GM20000 (cell line): ENCODE measurements around the gene WDR88.

ENCODE experiments used
- DNase-seq: peaks from one replicate; pipeline ENCODE4 v3.0.0; 2012; ENCODE audit warnings: low spot score
- TF ChIP-seq, protein P1 (sequence below): IDR thresholded peaks from 2 replicates; pipeline ENCODE4 v1.5.1; 2012; ENCODE audit warnings: mild to moderate bottlenecking, control low read depth; ENCODE audit errors: extremely low read depth, missing control alignments

The WDR88 gene

DNA sequence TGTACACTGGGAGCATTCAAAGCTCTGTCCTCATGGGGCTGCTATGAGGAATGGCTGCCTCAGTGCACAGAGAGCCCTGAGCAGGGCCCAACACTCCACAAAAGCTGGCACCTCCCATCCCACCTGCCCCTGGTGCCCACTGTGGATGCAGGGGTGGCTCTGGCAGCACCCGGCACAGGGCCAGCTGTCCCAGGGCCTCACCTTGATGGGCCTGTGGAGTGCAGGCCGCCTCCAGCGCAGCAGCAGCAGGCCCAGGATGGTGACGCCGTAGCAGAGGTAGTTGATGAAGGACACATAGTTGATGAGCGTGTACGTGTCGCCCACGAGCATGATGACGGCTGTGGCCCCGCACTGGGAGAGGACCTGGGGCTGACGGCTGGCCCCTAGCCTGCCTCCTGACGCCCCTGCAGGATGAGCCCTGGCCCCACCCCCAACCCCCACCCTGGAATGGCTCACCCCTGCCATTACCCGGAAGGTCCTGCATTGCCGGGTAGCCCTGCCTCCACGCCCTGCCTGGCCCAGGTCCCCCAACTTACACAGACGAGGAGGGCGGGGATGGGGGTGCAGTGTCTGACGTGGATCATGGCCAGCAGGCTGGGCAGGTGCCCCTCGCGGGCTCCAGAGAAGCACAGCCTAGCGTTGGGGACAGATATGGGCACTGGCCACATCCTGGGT lies 78.5 kb downstream of the WDR88 start:
- TF ChIP-seq, protein P1, sequence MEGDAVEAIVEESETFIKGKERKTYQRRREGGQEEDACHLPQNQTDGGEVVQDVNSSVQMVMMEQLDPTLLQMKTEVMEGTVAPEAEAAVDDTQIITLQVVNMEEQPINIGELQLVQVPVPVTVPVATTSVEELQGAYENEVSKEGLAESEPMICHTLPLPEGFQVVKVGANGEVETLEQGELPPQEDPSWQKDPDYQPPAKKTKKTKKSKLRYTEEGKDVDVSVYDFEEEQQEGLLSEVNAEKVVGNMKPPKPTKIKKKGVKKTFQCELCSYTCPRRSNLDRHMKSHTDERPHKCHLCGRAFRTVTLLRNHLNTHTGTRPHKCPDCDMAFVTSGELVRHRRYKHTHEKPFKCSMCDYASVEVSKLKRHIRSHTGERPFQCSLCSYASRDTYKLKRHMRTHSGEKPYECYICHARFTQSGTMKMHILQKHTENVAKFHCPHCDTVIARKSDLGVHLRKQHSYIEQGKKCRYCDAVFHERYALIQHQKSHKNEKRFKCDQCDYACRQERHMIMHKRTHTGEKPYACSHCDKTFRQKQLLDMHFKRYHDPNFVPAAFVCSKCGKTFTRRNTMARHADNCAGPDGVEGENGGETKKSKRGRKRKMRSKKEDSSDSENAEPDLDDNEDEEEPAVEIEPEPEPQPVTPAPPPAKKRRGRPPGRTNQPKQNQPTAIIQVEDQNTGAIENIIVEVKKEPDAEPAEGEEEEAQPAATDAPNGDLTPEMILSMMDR = no peak
- DNase-seq = no peak

DNA sequence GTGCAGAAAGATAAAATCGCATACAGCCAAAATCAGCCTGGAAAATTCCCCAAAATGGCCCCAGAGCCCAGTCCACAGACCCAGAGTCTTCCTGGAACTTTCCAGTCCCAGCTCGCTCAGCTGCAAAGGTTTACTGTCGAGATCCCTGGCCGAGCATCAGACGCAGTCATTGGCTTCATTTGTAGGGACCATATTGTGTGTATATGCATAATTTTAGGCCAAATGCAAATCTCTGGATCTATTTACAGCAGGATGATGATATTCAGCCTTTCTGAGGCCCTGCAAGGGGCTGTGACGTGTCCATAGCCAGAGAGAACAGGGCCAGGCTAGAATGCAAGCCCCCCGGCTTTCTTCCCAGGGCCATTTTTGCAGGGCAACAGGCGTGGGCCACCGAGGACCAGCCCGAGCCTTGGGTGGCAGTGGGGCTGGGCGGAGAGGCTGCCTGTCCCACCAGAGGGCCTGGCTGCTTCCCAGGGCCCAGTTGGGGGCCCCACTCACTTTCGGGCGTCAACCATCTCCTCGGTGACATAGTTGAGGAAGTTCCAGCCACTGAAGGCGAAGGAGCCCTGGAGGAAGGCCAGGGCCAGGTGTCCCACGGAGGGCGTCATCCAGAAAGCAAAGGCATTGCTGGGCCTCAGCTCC lies 80.0 kb downstream of the WDR88 start:
- TF ChIP-seq, protein P1 = no peak
- DNase-seq = no peak

DNA sequence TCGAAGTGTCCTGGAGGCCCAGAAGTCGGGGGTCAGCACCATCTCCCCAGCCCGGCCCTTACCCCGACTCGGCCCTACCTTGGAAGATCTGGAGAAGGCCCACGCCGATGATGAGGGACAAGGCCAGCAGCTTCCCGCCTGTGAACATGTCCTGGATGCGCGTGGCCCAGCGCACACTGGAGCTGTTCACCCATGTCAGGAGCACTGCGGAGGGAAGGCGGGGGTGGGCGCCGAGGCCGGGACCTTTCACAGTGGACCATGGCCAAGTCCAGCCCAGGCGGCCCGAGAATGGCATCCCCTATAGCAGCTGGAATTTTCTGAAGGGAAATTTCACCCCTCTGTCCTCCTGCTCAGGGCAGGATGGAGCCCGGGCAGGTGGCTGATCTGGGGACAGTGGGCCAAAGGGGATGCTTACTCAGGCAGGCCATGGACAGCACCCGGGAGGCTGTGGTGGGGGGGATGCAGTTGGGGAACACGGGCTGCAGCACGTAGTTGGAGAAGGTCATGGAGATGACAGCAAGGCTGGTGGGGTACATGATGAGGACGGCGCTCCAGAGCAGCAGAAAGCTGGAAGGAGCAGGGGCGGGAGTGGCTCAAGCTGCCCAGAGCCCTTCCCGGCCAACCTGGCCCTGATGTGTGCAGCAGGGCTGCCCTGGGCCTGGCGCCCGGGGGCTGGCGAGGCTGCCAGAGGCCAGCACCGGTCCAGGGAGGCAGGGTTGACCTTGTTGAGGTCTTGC lies 80.7 kb downstream of the WDR88 start:
- DNase-seq = no peak
- TF ChIP-seq, protein P1 = no peak

DNA sequence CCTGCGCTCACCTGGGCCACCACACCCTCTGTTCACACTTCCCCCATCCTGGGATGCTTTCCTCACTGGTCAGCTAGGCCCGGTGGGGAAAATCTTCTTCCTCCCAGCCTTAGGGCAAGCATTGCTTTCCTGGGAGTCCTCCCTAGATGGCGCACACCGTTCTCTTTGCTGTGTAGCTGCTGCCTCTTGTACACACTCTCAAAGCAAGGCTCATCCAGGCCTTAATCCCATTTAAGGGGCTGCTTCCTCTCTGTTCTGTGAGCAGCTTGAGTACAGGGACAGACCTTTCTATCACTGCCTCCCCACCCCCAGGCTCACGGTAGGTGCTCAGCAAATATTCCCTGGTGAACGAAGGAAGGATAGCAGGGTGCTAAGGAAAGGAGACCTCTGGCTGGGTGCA lies 82.7 kb downstream of the WDR88 start:
- TF ChIP-seq, protein P1 = no peak
- no peak for DNase-seq

DNA sequence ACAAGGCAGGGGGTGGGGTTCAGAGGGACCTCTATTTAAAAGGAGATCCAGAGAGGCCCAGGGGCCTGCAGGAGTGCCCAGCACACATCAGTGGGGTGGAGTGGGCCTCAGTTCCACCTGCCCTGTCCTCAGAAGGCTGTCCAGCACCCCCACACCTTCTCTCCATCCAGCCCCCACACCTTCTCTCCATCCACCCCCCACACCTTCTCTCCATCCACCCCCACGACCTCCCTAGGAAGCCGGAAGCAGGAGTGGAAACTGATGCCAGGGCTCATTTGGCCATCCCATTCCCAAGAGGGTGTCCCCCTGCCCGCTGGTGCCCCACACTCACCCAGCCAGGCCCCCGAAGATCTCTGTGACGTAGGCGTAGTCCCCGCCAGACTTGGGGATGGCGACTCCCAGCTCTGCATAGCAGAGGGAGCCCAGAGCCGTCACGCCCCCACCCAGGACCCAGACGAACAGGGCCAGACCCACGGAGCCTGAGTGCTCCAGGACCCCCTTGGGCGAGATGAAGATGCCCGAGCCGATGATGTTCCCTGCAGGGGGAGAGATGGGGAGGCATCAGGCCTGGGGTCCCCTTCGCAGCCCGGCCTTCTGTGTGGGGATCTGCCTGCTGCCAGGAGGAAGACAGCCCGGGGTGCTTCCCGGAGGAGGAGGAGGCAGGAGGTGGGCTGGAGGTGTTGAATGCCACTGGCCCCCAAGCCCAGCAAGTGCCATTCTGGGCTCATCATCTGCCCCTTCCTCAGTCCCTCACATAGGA lies 83.7 kb downstream of the WDR88 start:
- TF ChIP-seq, protein P1 = no peak
- no peak for DNase-seq

DNA sequence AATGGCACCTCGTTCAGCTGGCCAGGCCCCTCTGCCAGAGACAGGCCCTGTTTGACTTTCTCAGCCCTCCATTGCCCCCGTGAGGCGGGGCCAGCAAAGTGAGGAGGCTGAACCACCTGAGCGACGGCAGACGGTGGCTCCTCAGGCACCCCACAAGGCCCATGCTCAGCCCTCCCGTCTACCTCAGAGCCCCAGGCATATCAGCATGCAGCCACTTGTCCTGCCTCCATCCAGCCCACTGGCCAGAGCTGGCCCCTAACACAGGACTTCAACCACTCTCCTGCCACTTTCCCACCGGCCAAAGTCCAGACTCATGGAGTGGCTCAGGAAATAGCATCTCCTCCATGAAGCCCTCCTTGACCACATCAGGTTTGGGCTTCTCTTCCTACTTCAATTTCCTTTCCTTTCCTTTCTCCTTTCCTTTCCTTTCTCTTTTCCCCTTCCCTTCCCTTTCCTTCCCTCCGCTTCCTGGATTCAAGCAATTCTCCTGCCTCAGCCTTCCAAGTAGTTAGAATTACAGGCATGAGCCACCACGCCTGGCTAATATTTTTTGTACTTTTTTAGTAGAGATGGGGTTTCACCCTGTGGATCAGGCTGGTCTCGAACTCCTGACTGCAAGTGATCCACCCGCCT lies 84.4 kb downstream of the WDR88 start:
- no peak for DNase-seq
- TF ChIP-seq, protein P1 = no peak
